ENCODE data around the gene DIAPH1. TPM values are rescaled to one million over a fixed set of nuclear protein-coding genes. Genes with fewer than 3 reads are reported as not detected.

DIAPH1 gene
- total RNA-seq, 1 experiment from 2014 or later, result 26.0 TPM

Small RNA genes lying within 50 kb of the gene (small RNA-seq; reads per million reads assigned to genes)
- gene RPS27AP10, result 0 reads per million in 2 experiments

Other genes starting within 250 kb of the DIAPH1 start
- 0.52 and 1.1 TPM in 2 replicates for gene PCDHGB3, start 248.8 kb downstream of the DIAPH1 start, total RNA-seq (2014; rRNA removed; shearing (Covaris generic))
- 1.1 and 1.2 TPM in 2 replicates for gene PCDHGA6, start 245.1 kb downstream of the DIAPH1 start, total RNA-seq (2014; rRNA removed; shearing (Covaris generic))
- 0.54 and 0.55 TPM in 2 replicates for gene PCDHGA7, start 236.3 kb downstream of the DIAPH1 start, total RNA-seq (2014; rRNA removed; shearing (Covaris generic))
- gene PCDHGB4, start 231.3 kb downstream of the DIAPH1 start, total RNA-seq (2014; rRNA removed; shearing (Covaris generic)), result 5.5 and 5.6 TPM in 2 replicates
- 0.97 and 1.4 TPM in 2 replicates for gene PCDHGA8, start 226.4 kb downstream of the DIAPH1 start, total RNA-seq (2014; rRNA removed; shearing (Covaris generic))
- 0.72 and 1.6 TPM in 2 replicates for gene PCDHGB5, start 221.1 kb downstream of the DIAPH1 start, total RNA-seq (2014; rRNA removed; shearing (Covaris generic))
- gene PCDHGA9, start 216.2 kb downstream of the DIAPH1 start, total RNA-seq (2014; rRNA removed; shearing (Covaris generic)), result 0.92 and 1.6 TPM in 2 replicates
- gene PCDHGB6, start 211.0 kb downstream of the DIAPH1 start, total RNA-seq (2014; rRNA removed; shearing (Covaris generic)), result 0.55 and 0.62 TPM in 2 replicates
- gene PCDHGA10, start 206.0 kb downstream of the DIAPH1 start, total RNA-seq (2014; rRNA removed; shearing (Covaris generic)), result 5.1 TPM in 2 replicates
- 0.79 and 0.89 TPM in 2 replicates for gene PCDHGB7, start 201.3 kb downstream of the DIAPH1 start, total RNA-seq (2014; rRNA removed; shearing (Covaris generic))
- gene PCDHGA11, start 197.9 kb downstream of the DIAPH1 start, total RNA-seq (2014; rRNA removed; shearing (Covaris generic)), result 0.52 and 0.87 TPM in 2 replicates
- gene PCDHGA12, start 188.5 kb downstream of the DIAPH1 start, total RNA-seq (2014; rRNA removed; shearing (Covaris generic)), result 0.20 and 0.42 TPM in 2 replicates
- gene PCDHGC3, start 143.0 kb downstream of the DIAPH1 start, total RNA-seq (2014; rRNA removed; shearing (Covaris generic)), result 5.9 and 7.0 TPM in 2 replicates
- 0.12 TPM in 2 replicates for gene PCDHGC4, start 134.0 kb downstream of the DIAPH1 start, total RNA-seq (2014; rRNA removed; shearing (Covaris generic))
- gene PCDHGC5, start 129.9 kb downstream of the DIAPH1 start, total RNA-seq (2014; rRNA removed; shearing (Covaris generic)), result 0.30 TPM in 1 of 2 replicates, not detected in the other
- gene HDAC3, start 17.8 kb upstream of the DIAPH1 start, total RNA-seq (2014; rRNA removed; shearing (Covaris generic)), result 47.7 and 54.5 TPM in 2 replicates
- 1.5 and 2.1 TPM in 2 replicates for gene RELL2, start 18.0 kb upstream of the DIAPH1 start, total RNA-seq (2014; rRNA removed; shearing (Covaris generic))
- 12.3 and 15.9 TPM in 2 replicates for gene FCHSD1, start 32.4 kb upstream of the DIAPH1 start, total RNA-seq (2014; rRNA removed; shearing (Covaris generic))
- gene ARAP3, start 63.2 kb upstream of the DIAPH1 start, total RNA-seq (2014; rRNA removed; shearing (Covaris generic)), result 2.9 and 3.7 TPM in 2 replicates